ENCODE results near the gene OGDH. TPM values are rescaled to one million over a fixed set of nuclear protein-coding genes. Genes with fewer than 3 reads are reported as not detected.

The OGDH gene
- total RNA-seq, 2 experiments from 2014 or later, result 82.1 to 86.4 TPM

GRCh38 chr7:44646921-44647636 lies 40.7 kb downstream of the OGDH start:
- ChIA-PET CTCF (interaction anchor here (0.6 to 0.7 kb wide), 2 partner anchors 11 to 113 kb away, joined by 3 read pairs; no protein-coding TSS in a partner anchor), POLR2A (no interaction called here)

DNA sequence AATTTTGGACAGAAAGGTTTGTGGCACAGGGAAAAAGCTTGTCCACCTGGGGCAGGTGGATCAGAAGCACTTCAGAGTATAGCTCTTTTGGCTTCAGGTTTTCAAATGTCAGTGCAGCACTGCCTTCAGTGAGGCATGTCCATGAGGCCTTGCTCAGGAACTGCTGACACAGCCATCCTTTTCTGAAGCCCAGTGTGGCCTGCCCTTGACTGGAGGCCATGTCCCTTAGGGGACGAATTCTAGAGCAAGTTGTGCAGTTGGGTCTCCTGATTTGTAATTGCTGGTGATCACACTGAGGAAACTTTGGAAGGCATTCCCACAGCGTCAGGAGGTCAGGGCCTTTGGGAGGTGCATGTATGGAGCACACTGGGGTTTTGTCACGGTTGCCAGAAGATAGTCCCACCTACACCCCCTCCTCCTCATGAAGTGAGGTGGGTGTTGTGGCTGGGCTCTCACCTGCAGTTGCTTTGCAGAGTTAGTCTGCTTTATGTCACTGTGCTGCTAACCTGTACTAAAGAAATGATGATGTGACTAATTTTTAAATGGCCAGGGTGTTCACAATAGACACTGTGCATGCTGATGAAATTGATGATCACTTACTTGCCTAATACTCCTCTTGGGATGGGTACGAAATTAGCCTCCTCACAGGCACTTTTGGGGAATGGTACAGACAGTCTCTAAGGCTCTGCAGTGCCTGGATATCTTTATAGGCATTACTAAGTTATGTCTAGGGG lies 41.7 kb downstream of the OGDH start:
- POLR2A ChIA-PET, result no interaction called here
- CTCF ChIA-PET, result interaction anchor here (0.6 to 0.7 kb wide), 2 partner anchors 10 to 114 kb away, joined by 3 read pairs; no protein-coding TSS in a partner anchor

GRCh38 chr7:44650242-44650641 lies 43.8 kb downstream of the OGDH start:
- ChIA-PET POLR2A (no interaction called here), CTCF (interaction anchor here (0.6 kb wide), 1 partner anchor 58 kb away, joined by 4 read pairs; no protein-coding TSS in a partner anchor)

DNA sequence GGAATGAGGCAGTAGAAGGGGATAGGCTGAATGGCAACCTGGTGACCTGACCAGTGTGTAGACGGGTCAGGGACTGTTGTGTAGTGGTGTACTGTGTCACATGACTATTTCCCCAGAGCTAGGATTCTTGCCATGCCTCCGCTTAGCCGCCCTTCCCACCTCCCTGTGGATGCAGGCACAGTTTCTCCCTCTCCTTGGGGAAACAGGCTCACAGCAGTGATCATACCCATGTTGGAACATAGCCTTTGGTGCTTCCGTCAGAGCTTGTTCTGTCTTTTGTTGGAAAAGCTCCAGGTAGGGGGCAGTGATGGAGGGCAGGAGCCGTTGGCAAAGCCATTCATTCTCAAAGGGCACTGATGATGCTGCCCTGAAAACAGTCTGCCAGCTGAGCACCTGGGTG lies 44.3 kb downstream of the OGDH start:
- CTCF ChIA-PET, result interaction anchor here (0.6 to 0.7 kb wide), 2 partner anchors 59 to 553 kb away, joined by 3 to 4 read pairs; no protein-coding TSS in a partner anchor
- POLR2A ChIA-PET, result no interaction called here

DNA sequence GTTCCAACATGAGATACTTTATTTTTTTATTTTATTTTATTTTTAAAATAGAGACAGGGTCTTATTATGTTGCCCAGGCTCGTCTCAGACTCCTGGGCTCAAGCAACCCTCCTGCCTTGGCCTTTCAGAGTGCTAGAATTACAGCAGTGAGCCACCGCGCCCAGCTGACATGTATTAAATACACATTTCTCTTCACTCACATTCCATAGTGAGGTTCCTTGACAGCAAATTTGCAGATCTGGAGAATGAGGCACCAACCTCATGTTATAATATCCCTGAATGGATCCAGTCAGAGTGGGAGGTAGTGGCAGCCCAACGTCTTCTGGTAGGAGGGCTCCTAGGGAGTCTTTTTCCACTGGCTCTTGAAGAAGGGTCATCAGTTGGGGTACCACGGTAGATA lies 46.1 kb downstream of the OGDH start:
- CTCF ChIA-PET, result interaction anchor here (2.4 kb wide), 1 partner anchor 13 kb away, joined by 4 read pairs; no protein-coding TSS in a partner anchor
- POLR2A ChIA-PET, result no interaction called here

DNA sequence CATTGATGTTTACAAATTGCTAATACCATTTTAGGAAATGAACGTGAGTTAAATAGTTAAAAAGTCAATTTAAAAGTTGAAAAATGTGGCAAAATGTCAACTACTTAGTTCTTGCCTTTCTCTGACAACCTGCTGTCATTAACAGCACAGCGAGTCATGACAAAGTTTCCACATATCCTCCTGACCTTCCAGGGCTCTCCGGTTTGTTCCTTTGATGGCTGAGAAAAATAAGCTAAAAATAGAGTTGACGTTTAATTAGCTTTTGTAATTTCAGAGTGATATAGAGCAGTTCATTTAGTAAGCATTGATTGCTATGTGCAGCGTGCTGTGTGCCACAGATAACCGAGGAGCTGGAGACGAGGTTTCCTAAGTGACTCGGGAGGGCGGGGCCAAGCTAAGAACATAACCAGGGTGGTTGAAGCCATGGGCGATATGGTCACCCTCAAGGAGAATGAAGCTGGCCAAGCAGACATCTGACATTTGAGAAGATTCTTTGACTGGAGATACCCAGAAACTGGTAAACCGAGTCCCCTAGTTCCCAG lies 47.9 kb downstream of the OGDH start:
- CTCF ChIA-PET, result interaction anchor here (0.5 to 2.4 kb wide), 2 partner anchors 15 to 184 kb away, joined by 3 to 4 read pairs; no protein-coding TSS in a partner anchor

DNA sequence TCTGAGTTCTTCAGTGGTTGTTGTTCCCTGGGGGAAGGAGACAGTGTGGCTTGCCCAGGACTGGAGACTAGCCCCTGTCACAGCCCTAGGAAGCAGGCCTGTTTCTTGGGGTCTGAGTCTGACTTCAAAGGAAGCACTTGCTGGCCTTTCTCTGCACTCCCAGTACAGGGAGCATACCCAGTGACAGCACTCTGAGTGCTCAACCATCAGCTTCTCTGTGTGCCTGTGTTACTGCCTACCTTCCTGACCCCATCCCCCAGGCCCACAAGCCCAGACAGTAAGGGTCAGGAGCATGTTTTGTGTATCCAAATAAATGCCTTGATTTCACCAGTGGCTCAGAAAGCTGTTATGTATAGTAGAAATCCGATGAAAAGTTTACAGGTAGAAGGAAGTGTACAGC lies 48.9 kb downstream of the OGDH start:
- ChIA-PET POLR2A (no interaction called here), CTCF (interaction anchor here (1.6 kb wide), 1 partner anchor 16 kb away, joined by 3 read pairs; no protein-coding TSS in a partner anchor)

More for the DNA sequence above, 47.9 kb downstream of the OGDH start:
- POLR2A ChIA-PET, result no interaction called here

GRCh38 chr7:44658979-44659378 lies 52.6 kb downstream of the OGDH start:
- ChIA-PET POLR2A (no interaction called here), CTCF (interaction anchor here (0.7 kb wide), 1 partner anchor 11 kb away, joined by 3 read pairs; no protein-coding TSS in a partner anchor)

DNA sequence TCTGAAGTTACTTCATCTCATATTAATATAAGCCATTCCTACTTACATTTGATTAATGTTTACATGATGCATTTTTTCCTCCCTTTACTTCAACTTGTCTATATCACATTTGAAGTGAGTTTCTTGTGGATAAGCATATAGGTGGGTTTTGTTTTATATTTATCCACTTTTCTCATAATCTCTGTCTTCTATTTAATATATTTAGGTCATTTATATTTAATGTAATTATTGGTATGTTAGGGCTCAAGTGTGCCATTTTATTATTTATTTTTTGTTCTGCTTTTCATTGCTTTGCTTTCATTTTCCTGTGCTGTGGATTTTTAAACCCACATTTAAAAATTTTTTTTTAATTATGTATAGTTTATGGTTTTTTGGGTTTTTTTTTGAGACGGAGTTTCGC lies 54.8 kb downstream of the OGDH start:
- CTCF ChIA-PET, result no interaction called here
- POLR2A ChIA-PET, result no interaction called here

- POLR2A ChIA-PET, result no interaction called here
- CTCF ChIA-PET, result no interaction called here
Observed at GRCh38 chr7:44664780-44665461, 58.5 kb downstream of the OGDH start.

GRCh38 chr7:44665531-44666213 lies 59.2 kb downstream of the OGDH start:
- POLR2A ChIA-PET, result no interaction called here
- CTCF ChIA-PET, result no interaction called here

- CTCF ChIA-PET, result no interaction called here
- POLR2A ChIA-PET, result no interaction called here
Observed at GRCh38 chr7:44666566-44666965, 60.1 kb downstream of the OGDH start.

DNA sequence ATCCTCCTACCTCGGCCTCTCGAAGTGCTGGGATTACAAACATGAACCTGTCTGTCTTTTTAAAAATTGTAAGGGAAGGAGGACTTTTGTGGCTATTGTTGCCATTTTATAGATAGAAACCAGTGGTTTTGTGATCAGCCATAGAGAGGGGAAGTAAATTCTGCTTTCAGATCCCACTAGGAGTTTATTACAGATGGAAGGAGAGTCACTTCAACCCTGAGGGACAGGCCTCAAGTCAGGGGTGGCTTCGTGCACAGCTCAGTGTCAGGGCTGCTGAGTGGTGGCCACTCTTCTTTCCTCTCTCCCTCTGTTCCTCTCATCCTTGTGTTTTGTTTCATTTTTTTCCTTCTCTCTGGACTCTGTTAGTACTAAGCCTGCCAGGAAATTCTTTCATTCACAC lies 60.8 kb downstream of the OGDH start:
- ChIA-PET CTCF (no interaction called here), POLR2A (no interaction called here)

DNA sequence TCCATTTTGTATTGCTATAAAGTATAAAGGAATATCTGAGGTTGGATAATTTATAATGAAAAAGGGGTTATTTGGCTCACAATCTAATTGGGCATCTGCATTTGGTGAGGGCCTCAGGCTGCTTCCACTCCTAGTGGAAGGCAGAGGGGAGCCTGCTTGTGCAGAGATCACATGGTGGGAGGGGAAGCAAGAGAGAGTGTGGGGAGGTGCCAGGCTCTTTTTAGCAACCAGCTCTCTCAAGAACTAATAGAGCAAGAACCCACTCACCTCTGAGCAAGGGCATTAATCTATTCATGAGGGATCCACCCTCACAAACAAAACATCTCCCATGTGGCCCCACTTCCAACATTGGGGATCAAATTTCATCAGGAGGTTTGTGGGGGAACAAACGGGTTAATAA lies 64.6 kb downstream of the OGDH start:
- ChIA-PET POLR2A (no interaction called here), CTCF (no interaction called here)

DNA sequence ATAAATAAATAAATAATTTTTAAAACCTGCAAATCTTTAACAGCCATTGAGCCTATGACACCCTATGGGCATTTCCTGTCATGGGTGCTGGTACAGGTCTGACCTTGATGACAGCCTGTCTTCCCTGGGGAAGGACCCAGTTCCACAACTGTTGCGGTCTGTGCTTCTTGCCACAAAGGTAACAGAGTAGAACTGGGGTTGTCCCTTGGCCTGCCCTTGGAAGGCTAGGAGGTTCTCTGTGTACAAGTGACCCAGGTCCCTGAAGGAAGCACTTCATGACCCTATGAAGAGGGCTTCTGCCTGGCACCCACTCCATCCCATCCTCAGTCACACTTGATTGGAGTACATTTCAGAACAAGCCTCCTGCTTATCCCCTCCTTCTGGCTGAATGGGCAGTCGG lies 66.9 kb downstream of the OGDH start:
- POLR2A ChIA-PET, result no interaction called here
- CTCF ChIA-PET, result no interaction called here

GRCh38 chr7:44673771-44674170 lies 67.3 kb downstream of the OGDH start:
- ChIA-PET POLR2A (no interaction called here), CTCF (no interaction called here)

GRCh38 chr7:44674381-44674780 lies 68.0 kb downstream of the OGDH start:
- CTCF ChIA-PET, result no interaction called here

DNA sequence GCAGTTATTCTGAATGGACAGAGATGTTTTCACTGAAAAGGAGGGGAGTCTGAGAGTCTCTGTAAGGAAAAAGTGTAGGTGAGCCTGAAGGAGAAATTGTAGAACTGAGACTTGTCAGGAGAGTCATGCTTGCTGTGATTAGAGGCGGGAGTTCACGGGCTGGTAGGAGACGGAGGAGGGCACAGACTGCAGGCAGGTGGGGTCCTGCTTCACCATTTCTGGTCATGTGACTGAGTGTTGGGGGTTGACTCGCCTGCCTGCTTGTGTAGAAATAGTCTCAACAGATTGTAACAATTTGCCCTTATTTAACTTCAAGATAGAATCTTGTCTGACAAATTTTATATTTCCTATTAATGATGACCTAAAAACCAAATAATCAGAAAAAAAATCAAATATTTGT lies 70.3 kb downstream of the OGDH start:
- CTCF ChIA-PET, result no interaction called here
- POLR2A ChIA-PET, result no interaction called here

More at GRCh38 chr7:44674381-44674780, 68.0 kb downstream of the OGDH start:
- POLR2A ChIA-PET, result interaction anchor here (0.6 kb wide), 1 partner anchor 54 kb away, joined by 3 read pairs; no protein-coding TSS in a partner anchor

GRCh38 chr7:44678101-44678470 lies 71.7 kb downstream of the OGDH start:
- ChIA-PET POLR2A (interaction anchor here (0.7 kb wide), 1 partner anchor 156 kb away, joined by 6 read pairs; no protein-coding TSS in a partner anchor), CTCF (no interaction called here)
